ENCODE measurements around the gene KIF24. TPM values are rescaled to one million over a fixed set of nuclear protein-coding genes. Genes with fewer than 3 reads are reported as not detected.

KIF24 gene
- total RNA-seq, 3 donors from 2014 or later, result 1.3 to 2.6 (median 1.3) TPM

GRCh38 chr9:34346873-34347799, 18.1 kb upstream of the KIF24 start:
- Histone ChIP-seq H3K4me1 (no peaks in the 10 kb centered on the region), H3K9me3 (no peaks in the 10 kb centered on the region), H3K4me3 (no peak overlapping the region), H3K27me3 (no peaks in the 10 kb centered on the region), H3K36me3 (no peaks in the 10 kb centered on the region), H3K27ac (no peak overlapping the region)
- DNase-seq (ENCODE audit: low spot score in 2 of 2), result no peak
- TF ChIP-seq CTCF (IDR thresholded peaks at IDR 0.05), result no peak
- TF ChIP-seq POLR2A (IDR thresholded peaks at IDR 0.05), result no peak
- no peak for TF ChIP-seq POLR2AphosphoS5 (IDR thresholded peaks at IDR 0.05)
- intact Hi-C loops (cut with DNase I; ENCODE audit: low total_unique reads), result loop anchor here (2.0 kb wide), 1 partner anchor 28 kb away; no protein-coding TSS in a partner anchor

GRCh38 chr9:34343605-34344004, 14.5 kb upstream of the KIF24 start:
- Histone ChIP-seq H3K4me3 (no peak overlapping the region), H3K4me1 (no peaks in the 10 kb centered on the region), H3K27me3 (no peaks in the 10 kb centered on the region), H3K27ac (peak overlapping the region; percentile 8 to 57), H3K9me3 (no peaks in the 10 kb centered on the region), H3K36me3 (no peaks in the 10 kb centered on the region)
- no peak for TF ChIP-seq POLR2A (IDR thresholded peaks at IDR 0.05)
- TF ChIP-seq CTCF (IDR thresholded peaks at IDR 0.05), result no peak
- no peak for TF ChIP-seq POLR2AphosphoS5 (IDR thresholded peaks at IDR 0.05)
- intact Hi-C loops (cut with DNase I; ENCODE audit: low total_unique reads), result no loop called here
- DNase-seq (ENCODE audit: low spot score in 2 of 2), result no peak

GRCh38 chr9:34343090-34343489, 14.0 kb upstream of the KIF24 start:
- peak in 1 of 2 donors; percentile 29 for DNase-seq (ENCODE audit: low spot score in 2 of 2)
- H3K4me1 ChIP-seq, result no peaks in the 10 kb centered on the region
- H3K27me3 ChIP-seq, result no peaks in the 10 kb centered on the region
- intact Hi-C loops (cut with DNase I; ENCODE audit: low total_unique reads), result no loop called here
- H3K9me3 ChIP-seq, result no peaks in the 10 kb centered on the region
- TF ChIP-seq POLR2AphosphoS5 (IDR thresholded peaks at IDR 0.05) (no peak), CTCF (IDR thresholded peaks at IDR 0.05) (no peak), POLR2A (IDR thresholded peaks at IDR 0.05) (no peak)
- peak overlapping the region; percentile 32 to 40 for H3K27ac ChIP-seq
- H3K36me3 ChIP-seq, result no peaks in the 10 kb centered on the region
- H3K4me3 ChIP-seq, result no peak overlapping the region

GRCh38 chr9:34341659-34342295, 12.7 kb upstream of the KIF24 start:
- Histone ChIP-seq H3K27me3 (no peaks in the 10 kb centered on the region), H3K4me3 (no peak overlapping the region), H3K9me3 (no peaks in the 10 kb centered on the region), H3K27ac (no peak overlapping the region), H3K36me3 (no peaks in the 10 kb centered on the region), H3K4me1 (no peaks in the 10 kb centered on the region)
- TF ChIP-seq CTCF (IDR thresholded peaks at IDR 0.05) (no peak), POLR2AphosphoS5 (IDR thresholded peaks at IDR 0.05) (no peak)
- no peak for DNase-seq (ENCODE audit: low spot score in 2 of 2)
- intact Hi-C loops (cut with DNase I; ENCODE audit: low total_unique reads), result no loop called here
